A549 (cell line): Measurements from ENCODE around the gene DIO1. TPM values are rescaled to one million over a fixed set of nuclear protein-coding genes. Genes with fewer than 3 reads are reported as not detected.

ENCODE experiments used
- ATAC-seq, 2 experiments: fragments of 200-7000 bp in 1 of 2; fragments of >200 bp in 1 of 2; cut with Nextera tagmentation in 1 of 2; cut with Tn5 transposase in 1 of 2; 3 replicates each; pipeline versions ENCODE4 v1.8.0 to v1.9.1; 2018 to 2020; ENCODE audit warnings: mild to moderate bottlenecking in 1 of 2, moderate library complexity in 1 of 2
- CTCF ChIA-PET: fragments of 300-600 bp; sonication (Branson Sonifier 250); formaldehyde crosslinking; extraction: SDS; loops from one replicate; lab custom pipeline; 2021; ENCODE audit warnings: antibody characterized with exemption, inconsistent platforms; lab: Yijun Ruan, JAX
- POLR2A ChIA-PET: fragments of 350-600 bp; formaldehyde crosslinking; extraction: SDS; loops from one replicate; lab custom pipeline; 2021; ENCODE audit warnings: antibody characterized with exemption, inconsistent platforms; lab: Yijun Ruan, JAX
- DNase-seq, 2 experiments: peaks; one replicate each; pipeline versions ENCODE4 v3.0.0 to v3.0.0-alpha.2; 2011 to 2016; ENCODE audit warnings: low read depth in 1 of 2, low spot score in 1 of 2
- FAIRE-seq: peaks from 2 replicates; lab custom pipeline; 2011; peaks lifted over from hg19 to GRCh38; lab: Jason Lieb, UNC
- H3K27ac ChIP-seq, 2 experiments: fragments of >200 bp; sonication (Bioruptor Twin); formaldehyde crosslinking; 3 replicates each; pipeline ENCODE4 v1.5.1; 2016 to 2017
- H3K4me1 ChIP-seq: fragments of >200 bp; sonication (Bioruptor Twin); formaldehyde crosslinking; 3 replicates; pipeline ENCODE4 v1.6.1; 2016
- H3K4me2 ChIP-seq: fragments of >200 bp; sonication (Bioruptor Twin); formaldehyde crosslinking; 3 replicates; pipeline ENCODE4 v1.6.1; 2016
- H3K4me3 ChIP-seq: fragments of >200 bp; sonication (Bioruptor Twin); formaldehyde crosslinking; 3 replicates; pipeline ENCODE4 v1.5.1; 2016
- H3K9me3 ChIP-seq: fragments of >200 bp; sonication (Bioruptor Twin); formaldehyde crosslinking; 3 replicates; pipeline ENCODE4 v1.6.1; 2016
- CEBPB ChIP-seq, 2 experiments: fragments of >200 bp in 1 of 2; sonication (Bioruptor Twin) in 1 of 2; formaldehyde crosslinking in 1 of 2; IDR thresholded peaks; 2 replicates each; pipeline ENCODE4 v1.6.1; 2012 to 2016
- CHD4 ChIP-seq: fragments of 200-600 bp; sonication (generic); IDR thresholded peaks from 2 replicates; pipeline ENCODE4 v1.6.1; 2016; ENCODE audit warnings: antibody characterized with exemption, mild to moderate bottlenecking, borderline replicate concordance
- FOSB ChIP-seq: fragments of 250-450 bp; sonication (Bioruptor Pico); IDR thresholded peaks from 2 replicates; pipeline ENCODE4 v1.5.0; 2020; ENCODE audit warnings: mild to moderate bottlenecking, moderate library complexity
- FOXS1 ChIP-seq: fragments of 250-450 bp; sonication (Bioruptor Pico); IDR thresholded peaks from 2 replicates; pipeline ENCODE4 v1.5.0; 2020; ENCODE audit warnings: mild to moderate bottlenecking, moderate library complexity
- HOXA7 ChIP-seq: fragments of 250-450 bp; sonication (Bioruptor Pico); IDR thresholded peaks from 2 replicates; pipeline ENCODE4 v1.5.0; 2020; ENCODE audit warnings: mild to moderate bottlenecking, moderate library complexity
- JUNB ChIP-seq: fragments of >200 bp; sonication (Bioruptor Twin); formaldehyde crosslinking; IDR thresholded peaks from 2 replicates; pipeline ENCODE4 v1.6.1; 2016
- KDM1A ChIP-seq: fragments of 200-600 bp; sonication (generic); IDR thresholded peaks from 2 replicates; pipeline ENCODE4 v1.6.1; 2016; ENCODE audit warnings: low read depth, mild to moderate bottlenecking
- KDM5A ChIP-seq: fragments of 200-600 bp; sonication (generic); IDR thresholded peaks from 2 replicates; pipeline ENCODE4 v1.6.1; 2016; ENCODE audit warnings: antibody characterized with exemption, mild to moderate bottlenecking
- NFE2L2 ChIP-seq: fragments of 150-350 bp; conservative IDR thresholded peaks from 2 replicates; pipeline ENCODE4 v1.6.1; 2014; ENCODE audit warnings: low read length
- PHF8 ChIP-seq: fragments of 200-600 bp; sonication (generic); IDR thresholded peaks from 2 replicates; pipeline ENCODE4 v1.6.1; 2016; ENCODE audit warnings: low read depth, mild to moderate bottlenecking, antibody characterized with exemption, moderate library complexity, borderline replicate concordance
- SMC3 ChIP-seq: fragments of >200 bp; sonication (Bioruptor Twin); formaldehyde crosslinking; IDR thresholded peaks from 3 replicates; pipeline ENCODE4 v1.6.1; 2018; ENCODE audit warnings: inconsistent platforms
- SREBF2 ChIP-seq: fragments of 450-650 bp; IDR thresholded peaks from 2 replicates; pipeline ENCODE4 v1.6.1; 2014; ENCODE audit warnings: mild to moderate bottlenecking, moderate library complexity
- TFCP2L1 ChIP-seq: fragments of 250-450 bp; sonication (Bioruptor Pico); IDR thresholded peaks from 2 replicates; pipeline ENCODE4 v1.5.0; 2021; ENCODE audit warnings: mild to moderate bottlenecking
- ZFP36 ChIP-seq: fragments of 450-650 bp; IDR thresholded peaks from 2 replicates; pipeline ENCODE4 v1.6.1; 2014; ENCODE audit warnings: borderline replicate concordance; ENCODE audit not compliant: partially characterized antibody
- ZNF302 ChIP-seq: fragments of 250-450 bp; sonication (Bioruptor Pico); IDR thresholded peaks from 2 replicates; pipeline ENCODE4 v1.9.0; 2021; ENCODE audit warnings: inconsistent platforms, mild to moderate bottlenecking, moderate library complexity
- WGBS: methylation state at CpG from one replicate; pipeline ENCODE4 v1.1.6; 2017; ENCODE audit errors: missing lambda C conversion rate; 5-methylcytosine and 5-hydroxymethylcytosine counted together
- polyA plus RNA-seq, 4 experiments: library from polyadenylated mRNA; depleted of rRNA in 3 of 4; stranded (reverse); fragments of >200 nt; fragmentation: RNase III in 1 of 4; extraction: RNeasy Plus Mini Kit Qiagen cat#74134 plus additional on column Dnase treatment in 1 of 4; gene quantifications; 2 replicates in 3 of 4; 3 replicates in 1 of 4; pipeline ENCODE4 v1.2.3, GENCODE V29; 2011 to 2017
- TF ChIP-seq, protein P1 (sequence below): fragments of 150-350 bp; IDR thresholded peaks from 2 replicates; pipeline ENCODE4 v1.6.1; 2014; ENCODE audit warnings: low read depth, mild to moderate bottlenecking, low read length
- TF ChIP-seq, protein P2 (sequence below): fragments of >200 bp; sonication (Bioruptor Twin); formaldehyde crosslinking; IDR thresholded peaks from 3 replicates; pipeline ENCODE4 v1.6.1; 2016
- TF ChIP-seq, protein P3 (sequence below): IDR thresholded peaks from 2 replicates; pipeline ENCODE4 v1.6.1; 2012
- TF ChIP-seq, protein P4 (sequence below): fragments of 450-650 bp; IDR thresholded peaks from 2 replicates; pipeline ENCODE4 v1.6.1; 2014; ENCODE audit warnings: antibody characterized with exemption
- TF ChIP-seq, protein P5 (sequence below): IDR thresholded peaks from 2 replicates; pipeline ENCODE4 v1.6.1; 2012

DIO1 gene
- polyA plus RNA-seq, 2 of the 4 experiments (the other 2 are of a cell fraction): 0.13 TPM; not detected in 1

DNA sequence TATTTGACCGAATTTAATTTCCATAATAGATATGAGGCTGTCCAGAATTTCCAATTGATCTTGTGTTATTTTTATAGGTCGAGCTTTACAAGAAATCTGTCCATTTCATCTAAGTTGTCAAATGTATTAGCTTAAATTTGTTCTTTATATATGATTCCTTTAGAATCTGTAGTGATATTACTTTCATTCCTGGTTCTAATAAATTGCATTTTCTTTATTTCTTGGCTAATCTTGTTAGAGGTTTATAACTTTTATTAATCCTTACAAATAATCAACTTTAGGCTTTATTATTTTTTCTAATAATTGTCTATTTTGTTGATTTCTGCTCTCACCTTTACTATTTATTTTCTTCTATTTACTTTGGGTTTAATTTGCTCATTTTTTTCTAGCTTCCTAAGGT, 37.5 kb downstream of the DIO1 start (continued):
- TF ChIP-seq, protein P1, sequence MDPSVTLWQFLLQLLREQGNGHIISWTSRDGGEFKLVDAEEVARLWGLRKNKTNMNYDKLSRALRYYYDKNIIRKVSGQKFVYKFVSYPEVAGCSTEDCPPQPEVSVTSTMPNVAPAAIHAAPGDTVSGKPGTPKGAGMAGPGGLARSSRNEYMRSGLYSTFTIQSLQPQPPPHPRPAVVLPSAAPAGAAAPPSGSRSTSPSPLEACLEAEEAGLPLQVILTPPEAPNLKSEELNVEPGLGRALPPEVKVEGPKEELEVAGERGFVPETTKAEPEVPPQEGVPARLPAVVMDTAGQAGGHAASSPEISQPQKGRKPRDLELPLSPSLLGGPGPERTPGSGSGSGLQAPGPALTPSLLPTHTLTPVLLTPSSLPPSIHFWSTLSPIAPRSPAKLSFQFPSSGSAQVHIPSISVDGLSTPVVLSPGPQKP: no peak
- TF ChIP-seq ZNF302 (CRISPR knock-in tag) (no peak), SREBF2 (no peak), NFE2L2 (no peak), KDM5A (no peak), KDM1A (no peak)
- TF ChIP-seq, protein P2, sequence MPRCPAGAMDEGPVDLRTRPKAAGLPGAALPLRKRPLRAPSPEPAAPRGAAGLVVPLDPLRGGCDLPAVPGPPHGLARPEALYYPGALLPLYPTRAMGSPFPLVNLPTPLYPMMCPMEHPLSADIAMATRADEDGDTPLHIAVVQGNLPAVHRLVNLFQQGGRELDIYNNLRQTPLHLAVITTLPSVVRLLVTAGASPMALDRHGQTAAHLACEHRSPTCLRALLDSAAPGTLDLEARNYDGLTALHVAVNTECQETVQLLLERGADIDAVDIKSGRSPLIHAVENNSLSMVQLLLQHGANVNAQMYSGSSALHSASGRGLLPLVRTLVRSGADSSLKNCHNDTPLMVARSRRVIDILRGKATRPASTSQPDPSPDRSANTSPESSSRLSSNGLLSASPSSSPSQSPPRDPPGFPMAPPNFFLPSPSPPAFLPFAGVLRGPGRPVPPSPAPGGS: no peak
- TF ChIP-seq, protein P3, sequence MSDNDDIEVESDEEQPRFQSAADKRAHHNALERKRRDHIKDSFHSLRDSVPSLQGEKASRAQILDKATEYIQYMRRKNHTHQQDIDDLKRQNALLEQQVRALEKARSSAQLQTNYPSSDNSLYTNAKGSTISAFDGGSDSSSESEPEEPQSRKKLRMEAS: no peak

DNA sequence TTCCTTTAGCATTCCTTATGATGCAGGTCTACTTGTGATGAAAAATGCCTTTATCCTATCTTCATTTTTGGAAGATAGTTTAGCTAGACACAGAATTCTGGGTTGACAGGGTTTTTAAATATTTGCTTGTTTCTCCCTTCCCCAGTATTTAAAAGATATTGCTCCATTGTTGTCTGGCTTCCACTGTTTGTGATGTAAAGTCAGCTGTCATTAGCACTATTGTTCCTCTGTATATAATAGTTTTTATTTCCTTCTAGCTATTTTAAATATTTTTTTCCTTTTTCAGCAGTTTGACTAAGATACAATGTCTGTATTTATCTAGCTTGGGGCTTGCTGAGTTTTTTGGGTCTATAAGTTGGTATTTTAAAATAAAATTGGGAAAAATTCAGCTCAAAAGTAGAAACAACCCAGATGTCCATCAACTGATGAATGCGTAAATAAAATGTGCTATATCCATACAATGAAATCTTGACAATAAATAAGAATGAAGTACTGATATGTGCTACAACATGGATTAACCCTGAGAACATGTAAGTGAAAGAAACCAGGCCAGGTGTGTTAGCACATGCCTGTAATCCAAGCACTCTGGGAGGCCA, 40.3 kb downstream of the DIO1 start:
- WGBS: 93% methylated on average over 1 of the region's 1 CpG
- DNase-seq: no peak
- no peak for ATAC-seq
- CTCF ChIA-PET: interaction anchor here (1.7 kb wide), 1 partner anchor 55 kb away, joined by 4 read pairs; no protein-coding TSS in a partner anchor
- TF ChIP-seq FOXS1 (CRISPR knock-in tag): no peak
- no peak for TF ChIP-seq FOSB (CRISPR knock-in tag)
- TF ChIP-seq, protein P4, sequence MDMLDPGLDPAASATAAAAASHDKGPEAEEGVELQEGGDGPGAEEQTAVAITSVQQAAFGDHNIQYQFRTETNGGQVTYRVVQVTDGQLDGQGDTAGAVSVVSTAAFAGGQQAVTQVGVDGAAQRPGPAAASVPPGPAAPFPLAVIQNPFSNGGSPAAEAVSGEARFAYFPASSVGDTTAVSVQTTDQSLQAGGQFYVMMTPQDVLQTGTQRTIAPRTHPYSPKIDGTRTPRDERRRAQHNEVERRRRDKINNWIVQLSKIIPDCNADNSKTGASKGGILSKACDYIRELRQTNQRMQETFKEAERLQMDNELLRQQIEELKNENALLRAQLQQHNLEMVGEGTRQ: no peak
- TF ChIP-seq PHF8: no peak
- TF ChIP-seq, protein P5, sequence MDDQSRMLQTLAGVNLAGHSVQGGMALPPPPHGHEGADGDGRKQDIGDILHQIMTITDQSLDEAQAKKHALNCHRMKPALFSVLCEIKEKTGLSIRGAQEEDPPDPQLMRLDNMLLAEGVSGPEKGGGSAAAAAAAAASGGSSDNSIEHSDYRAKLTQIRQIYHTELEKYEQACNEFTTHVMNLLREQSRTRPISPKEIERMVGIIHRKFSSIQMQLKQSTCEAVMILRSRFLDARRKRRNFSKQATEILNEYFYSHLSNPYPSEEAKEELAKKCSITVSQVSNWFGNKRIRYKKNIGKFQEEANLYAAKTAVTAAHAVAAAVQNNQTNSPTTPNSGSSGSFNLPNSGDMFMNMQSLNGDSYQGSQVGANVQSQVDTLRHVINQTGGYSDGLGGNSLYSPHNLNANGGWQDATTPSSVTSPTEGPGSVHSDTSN: no peak
- no peak for TF ChIP-seq SREBF2
- no peak for TF ChIP-seq CHD4
- Histone ChIP-seq H3K4me2 (no peak overlapping the region), H3K27ac (no peak overlapping the region), H3K4me3 (no peak overlapping the region), H3K4me1 (no peaks in the 10 kb centered on the region), H3K9me3 (peaks cover 28% of the 10 kb centered on the region; the same call in 2 of the 3 replicates)
- no peak for FAIRE-seq
- POLR2A ChIA-PET: interaction anchor here (1.1 kb wide), 1 partner anchor 11 kb away, joined by 3 read pairs; the partner anchor contains the start of gene IFT25

DNA sequence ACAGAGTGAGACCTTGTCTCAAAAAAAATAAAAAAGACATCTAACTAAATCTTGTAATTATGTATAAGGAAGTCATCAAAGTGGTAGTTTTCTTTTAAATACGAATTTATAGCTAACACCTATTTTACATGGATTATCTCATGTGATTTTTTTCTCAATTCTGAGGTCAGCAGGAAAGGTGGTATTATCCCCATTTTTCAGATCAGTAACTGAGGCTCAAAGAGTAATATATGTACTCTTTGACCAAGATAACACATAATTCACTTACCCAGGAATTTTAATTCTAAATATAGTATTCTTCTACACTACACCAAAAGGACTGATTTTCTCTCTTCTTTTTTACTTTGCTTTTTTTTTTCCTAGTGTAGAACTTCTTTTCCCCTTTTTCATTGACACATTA, 42.4 kb downstream of the DIO1 start:
- no peak for ATAC-seq
- CTCF ChIA-PET: interaction anchor here (1.0 kb wide), 1 partner anchor 12 kb away, joined by 4 read pairs; no protein-coding TSS in a partner anchor
- FAIRE-seq: no peak

More for the DNA sequence above, 42.4 kb downstream of the DIO1 start:
- POLR2A ChIA-PET: interaction anchor here (1.3 kb wide), 1 partner anchor 9 kb away, joined by 6 read pairs; the partner anchor contains the start of gene IFT25
- TF ChIP-seq TFCP2L1 (CRISPR knock-in tag) (no peak), SMC3 (no peak), JUNB (no peak), CEBPB (IDR thresholded peaks at IDR 0.05) (no peak), HOXA7 (CRISPR knock-in tag) (no peak), ZFP36 (no peak), FOSB (CRISPR knock-in tag) (no peak)
- TF ChIP-seq, protein P2: no peak
- no peak for DNase-seq
- Histone ChIP-seq H3K9me3 (peaks cover 28% of the 10 kb centered on the region; the same call in 2 of the 3 replicates), H3K4me1 (no peaks in the 10 kb centered on the region), H3K4me2 (no peak overlapping the region), H3K27ac (no peak overlapping the region), H3K4me3 (no peak overlapping the region)
- 86% methylated on average over 1 of the region's 1 CpG for WGBS
